A549 (cell line): ENCODE measurements around the gene PIF1. TPM values are rescaled to one million over a fixed set of nuclear protein-coding genes. Genes with fewer than 3 reads are reported as not detected.

Experiments used
- ATAC-seq, 2 experiments: fragments of 200-7000 bp in 1 of 2; fragments of >200 bp in 1 of 2; cut with Nextera tagmentation in 1 of 2; cut with Tn5 transposase in 1 of 2; 3 replicates each; pipeline versions ENCODE4 v1.8.0 to v1.9.1; 2018 to 2020; ENCODE audit warnings: mild to moderate bottlenecking in 1 of 2, moderate library complexity in 1 of 2
- CTCF ChIA-PET: fragments of 300-600 bp; sonication (Branson Sonifier 250); formaldehyde crosslinking; extraction: SDS; loops from one replicate; lab custom pipeline; 2021; ENCODE audit warnings: antibody characterized with exemption, inconsistent platforms; lab: Yijun Ruan, JAX
- POLR2A ChIA-PET: fragments of 350-600 bp; formaldehyde crosslinking; extraction: SDS; loops from one replicate; lab custom pipeline; 2021; ENCODE audit warnings: antibody characterized with exemption, inconsistent platforms; lab: Yijun Ruan, JAX
- DNase-seq, 2 experiments: peaks; one replicate each; pipeline versions ENCODE4 v3.0.0 to v3.0.0-alpha.2; 2011 to 2016; ENCODE audit warnings: low read depth in 1 of 2, low spot score in 1 of 2
- FAIRE-seq: peaks from 2 replicates; lab custom pipeline; 2011; peaks lifted over from hg19 to GRCh38; lab: Jason Lieb, UNC
- H3K27ac ChIP-seq, 2 experiments: fragments of >200 bp; sonication (Bioruptor Twin); formaldehyde crosslinking; 3 replicates each; pipeline ENCODE4 v1.5.1; 2016 to 2017
- H3K4me1 ChIP-seq: fragments of >200 bp; sonication (Bioruptor Twin); formaldehyde crosslinking; 3 replicates; pipeline ENCODE4 v1.6.1; 2016
- H3K4me2 ChIP-seq: fragments of >200 bp; sonication (Bioruptor Twin); formaldehyde crosslinking; 3 replicates; pipeline ENCODE4 v1.6.1; 2016
- H3K4me3 ChIP-seq: fragments of >200 bp; sonication (Bioruptor Twin); formaldehyde crosslinking; 3 replicates; pipeline ENCODE4 v1.5.1; 2016
- H3K9me3 ChIP-seq: fragments of >200 bp; sonication (Bioruptor Twin); formaldehyde crosslinking; 3 replicates; pipeline ENCODE4 v1.6.1; 2016
- CBX2 ChIP-seq: fragments of 200-600 bp; sonication (generic); IDR thresholded peaks from 2 replicates; pipeline ENCODE4 v1.6.1; 2016; ENCODE audit warnings: low read depth, mild to moderate bottlenecking, borderline replicate concordance
- CHD2 ChIP-seq: fragments of 150-350 bp; IDR thresholded peaks from 2 replicates; pipeline ENCODE4 v1.6.1; 2014; ENCODE audit warnings: low read length; ENCODE audit not compliant: partially characterized antibody
- CHD4 ChIP-seq: fragments of 200-600 bp; sonication (generic); IDR thresholded peaks from 2 replicates; pipeline ENCODE4 v1.6.1; 2016; ENCODE audit warnings: antibody characterized with exemption, mild to moderate bottlenecking, borderline replicate concordance
- FOSB ChIP-seq: fragments of 250-450 bp; sonication (Bioruptor Pico); IDR thresholded peaks from 2 replicates; pipeline ENCODE4 v1.5.0; 2020; ENCODE audit warnings: mild to moderate bottlenecking, moderate library complexity
- FOXS1 ChIP-seq: fragments of 250-450 bp; sonication (Bioruptor Pico); IDR thresholded peaks from 2 replicates; pipeline ENCODE4 v1.5.0; 2020; ENCODE audit warnings: mild to moderate bottlenecking, moderate library complexity
- HES2 ChIP-seq: fragments of >200 bp; sonication (Bioruptor Twin); formaldehyde crosslinking; IDR thresholded peaks from 2 replicates; pipeline ENCODE4 v1.6.1; 2016
- HOXB5 ChIP-seq: fragments of 250-450 bp; sonication (Bioruptor Pico); IDR thresholded peaks from 2 replicates; pipeline ENCODE4 v1.5.0; 2020; ENCODE audit warnings: mild to moderate bottlenecking, moderate library complexity
- JUNB ChIP-seq: fragments of >200 bp; sonication (Bioruptor Twin); formaldehyde crosslinking; IDR thresholded peaks from 2 replicates; pipeline ENCODE4 v1.6.1; 2016
- KDM1A ChIP-seq: fragments of 200-600 bp; sonication (generic); IDR thresholded peaks from 2 replicates; pipeline ENCODE4 v1.6.1; 2016; ENCODE audit warnings: low read depth, mild to moderate bottlenecking
- KDM5A ChIP-seq: fragments of 200-600 bp; sonication (generic); IDR thresholded peaks from 2 replicates; pipeline ENCODE4 v1.6.1; 2016; ENCODE audit warnings: antibody characterized with exemption, mild to moderate bottlenecking
- MAFK ChIP-seq: fragments of 450-650 bp; IDR thresholded peaks from 2 replicates; pipeline ENCODE4 v1.6.1; 2014; ENCODE audit not compliant: partially characterized antibody
- NPAS2 ChIP-seq: fragments of 250-450 bp; sonication (Bioruptor Pico); IDR thresholded peaks from 2 replicates; pipeline ENCODE4 v1.8.0; 2022; ENCODE audit warnings: mild to moderate bottlenecking, moderate library complexity, borderline replicate concordance
- NR3C1 ChIP-seq: fragments of >200 bp; sonication (Bioruptor Twin); formaldehyde crosslinking; IDR thresholded peaks from 3 replicates; pipeline ENCODE4 v1.6.1; 2017
- PBX3 ChIP-seq: IDR thresholded peaks from 2 replicates; pipeline ENCODE4 v1.6.1; 2012
- PHF8 ChIP-seq: fragments of 200-600 bp; sonication (generic); IDR thresholded peaks from 2 replicates; pipeline ENCODE4 v1.6.1; 2016; ENCODE audit warnings: low read depth, mild to moderate bottlenecking, antibody characterized with exemption, moderate library complexity, borderline replicate concordance
- RAD21 ChIP-seq, 2 experiments: fragments of >200 bp in 1 of 2; sonication (Bioruptor Twin) in 1 of 2; formaldehyde crosslinking in 1 of 2; IDR thresholded peaks in 1 of 2; conservative IDR thresholded peaks in 1 of 2; 2 replicates in 1 of 2; 3 replicates in 1 of 2; pipeline ENCODE4 v1.6.1; 2012 to 2018; ENCODE audit warnings: inconsistent platforms in 1 of 2
- RARB ChIP-seq: fragments of 250-450 bp; sonication (Bioruptor Pico); IDR thresholded peaks from 2 replicates; pipeline ENCODE4 v1.8.0; 2021; ENCODE audit warnings: mild to moderate bottlenecking, moderate library complexity
- REST ChIP-seq: fragments of 200-600 bp; sonication (generic); IDR thresholded peaks from 2 replicates; pipeline ENCODE4 v1.6.1; 2016; ENCODE audit warnings: antibody characterized with exemption, mild to moderate bottlenecking, moderate library complexity
- RFX5 ChIP-seq: fragments of 450-650 bp; IDR thresholded peaks from 2 replicates; pipeline ENCODE4 v1.7.1; 2014; ENCODE audit warnings: antibody characterized with exemption, mild to moderate bottlenecking, moderate library complexity
- SMC3 ChIP-seq: fragments of >200 bp; sonication (Bioruptor Twin); formaldehyde crosslinking; IDR thresholded peaks from 3 replicates; pipeline ENCODE4 v1.6.1; 2018; ENCODE audit warnings: inconsistent platforms
- SREBF2 ChIP-seq: fragments of 450-650 bp; IDR thresholded peaks from 2 replicates; pipeline ENCODE4 v1.6.1; 2014; ENCODE audit warnings: mild to moderate bottlenecking, moderate library complexity
- TP53 ChIP-seq: fragments of 250-450 bp; sonication (Bioruptor Pico); IDR thresholded peaks from 2 replicates; pipeline ENCODE4 v1.5.0; 2021; ENCODE audit warnings: mild to moderate bottlenecking, moderate library complexity
- ZC3H11A ChIP-seq: fragments of 450-650 bp; IDR thresholded peaks from 2 replicates; pipeline ENCODE4 v1.6.1; 2014; ENCODE audit warnings: antibody characterized with exemption, mild to moderate bottlenecking
- ZFP36 ChIP-seq: fragments of 450-650 bp; IDR thresholded peaks from 2 replicates; pipeline ENCODE4 v1.6.1; 2014; ENCODE audit warnings: borderline replicate concordance; ENCODE audit not compliant: partially characterized antibody
- ZSCAN20 ChIP-seq: fragments of 250-450 bp; sonication (Bioruptor Pico); IDR thresholded peaks from 2 replicates; pipeline ENCODE4 v1.8.0; 2022; ENCODE audit warnings: mild to moderate bottlenecking, moderate library complexity
- WGBS: methylation state at CpG from one replicate; pipeline ENCODE4 v1.1.6; 2017; ENCODE audit errors: missing lambda C conversion rate; 5-methylcytosine and 5-hydroxymethylcytosine counted together
- polyA plus RNA-seq, 4 experiments: library from polyadenylated mRNA; depleted of rRNA in 3 of 4; stranded (reverse); fragments of >200 nt; fragmentation: RNase III in 1 of 4; extraction: RNeasy Plus Mini Kit Qiagen cat#74134 plus additional on column Dnase treatment in 1 of 4; gene quantifications; 2 replicates in 3 of 4; 3 replicates in 1 of 4; pipeline ENCODE4 v1.2.3, GENCODE V29; 2011 to 2017
- TF ChIP-seq, protein P1 (sequence below): IDR thresholded peaks from 2 replicates; pipeline ENCODE4 v1.6.1; 2012

The PIF1 gene
- polyA plus RNA-seq, 2 of the 4 experiments (the other 2 are of a cell fraction), result 8.5 to 24.9 TPM

GRCh38 chr15:64854041-64854440 lies 28.6 kb upstream of the PIF1 start:
- Histone ChIP-seq H3K4me3 (no peak overlapping the region), H3K27ac (0 out of 6 replicates have a peak overlapping the region, but pooled peaks of 1 of the 2 experiments have one; percentile 20), H3K9me3 (no peaks in the 10 kb centered on the region), H3K4me2 (0 out of 3 replicates have a peak overlapping the region, but pooled peaks have one; percentile 9), H3K4me1 (peaks cover 41% of the 10 kb centered on the region)
- WGBS, result 83% methylated on average over 4 of the region's 4 CpGs
- no peak for DNase-seq
- no peak for ATAC-seq
- no peak for FAIRE-seq
- POLR2A ChIA-PET, result no interaction called here
- CTCF ChIA-PET, result interaction anchor here (0.6 kb wide), 1 partner anchor 105 kb away, joined by 3 read pairs; no protein-coding TSS in a partner anchor
- TF ChIP-seq HOXB5, result no peak
- no peak for TF ChIP-seq FOSB (CRISPR knock-in tag)
- no peak for TF ChIP-seq RARB (CRISPR knock-in tag)
- no peak for TF ChIP-seq JUNB
- no peak for TF ChIP-seq HES2
- TF ChIP-seq, protein P1, sequence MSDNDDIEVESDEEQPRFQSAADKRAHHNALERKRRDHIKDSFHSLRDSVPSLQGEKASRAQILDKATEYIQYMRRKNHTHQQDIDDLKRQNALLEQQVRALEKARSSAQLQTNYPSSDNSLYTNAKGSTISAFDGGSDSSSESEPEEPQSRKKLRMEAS, result no peak
- TF ChIP-seq FOXS1 (CRISPR knock-in tag), result no peak
- TF ChIP-seq TP53 (CRISPR knock-in tag), result no peak
- TF ChIP-seq KDM5A, result no peak
- no peak for TF ChIP-seq CBX2
- no peak for TF ChIP-seq CHD2
- TF ChIP-seq PHF8, result no peak
- TF ChIP-seq REST, result no peak
- no peak for TF ChIP-seq RFX5
- TF ChIP-seq RAD21 (conservative IDR thresholded peaks at IDR 0.05 in 1 of 2, IDR thresholded peaks at IDR 0.05 in 1 of 2), result no peak
- no peak for TF ChIP-seq ZC3H11A
- TF ChIP-seq CHD4, result no peak
- TF ChIP-seq NPAS2 (CRISPR knock-in tag), result no peak
- TF ChIP-seq ZSCAN20, result no peak

GRCh38 chr15:64851503-64851840 lies 26.0 kb upstream of the PIF1 start:
- no peak for DNase-seq
- ATAC-seq, result peak; percentile 22 to 59; a peak in 4 of 6 replicates
- peak; percentile 14 for TF ChIP-seq MAFK
- no peak for TF ChIP-seq SMC3
- no peak for TF ChIP-seq KDM5A
- TF ChIP-seq KDM1A, result no peak
- no peak for TF ChIP-seq SREBF2
- no peak for TF ChIP-seq PBX3
- TF ChIP-seq NR3C1, result no peak
- no peak for TF ChIP-seq HES2
- TF ChIP-seq ZFP36, result no peak
- CTCF ChIA-PET, result interaction anchor here (0.6 to 1.7 kb wide), 9 partner anchors 9 to 227 kb away, joined by 3 to 7 read pairs (median 4); no protein-coding TSS in a partner anchor
- Histone ChIP-seq H3K9me3 (no peaks in the 10 kb centered on the region), H3K4me1 (peaks cover 28% of the 10 kb centered on the region), H3K4me2 (peak overlapping the region; percentile 39), H3K4me3 (no peak overlapping the region), H3K27ac (peak overlapping the region; percentile 7 to 72; a peak in 5 of 6 replicates)
- POLR2A ChIA-PET, result interaction anchor here (0.8 to 1.4 kb wide), 2 partner anchors 8 to 10 kb away, joined by 3 to 6 read pairs; no protein-coding TSS in a partner anchor
- no peak for FAIRE-seq
- WGBS, result 68% methylated on average over 6 of the region's 6 CpGs
